ENCODE results near the gene DYNC1I1.

The DYNC1I1 gene

GRCh38 chr7:95996174-95996573 is 223.8 kb downstream of the DYNC1I1 start:
- H3K4me1 ChIP-seq (ENCODE audit: control insufficient read depth, insufficient read depth, low read length, poor library complexity, severe bottlenecking) = no peaks in the 10 kb centered on the region
- no peak overlapping the region for H3K27ac ChIP-seq (ENCODE audit: low read depth, low read length, severe bottlenecking)
- WGBS, 2 experiments (ENCODE audit: insufficient coverage in 2 of 2) = 87 to 100% methylated on average over 2 to 4 of the region's 5 CpGs
- H3K4me3 ChIP-seq (ENCODE audit: extremely low read depth, insufficient read depth, low read length, poor library complexity, severe bottlenecking) = no peak overlapping the region
- no peaks in the 10 kb centered on the region for H3K36me3 ChIP-seq (ENCODE audit: control insufficient read depth, insufficient read depth, low read length)
- H3K9me3 ChIP-seq (ENCODE audit: control insufficient read depth, low read length) = no peaks in the 10 kb centered on the region

- H3K4me1 ChIP-seq (ENCODE audit: control insufficient read depth, insufficient read depth, low read length, poor library complexity, severe bottlenecking) = no peaks in the 10 kb centered on the region
- WGBS, 2 experiments (ENCODE audit: insufficient coverage in 2 of 2) = no CpG with 5 or more reads among the region's 1 CpG
- no peaks in the 10 kb centered on the region for H3K36me3 ChIP-seq (ENCODE audit: control insufficient read depth, insufficient read depth, low read length)
- H3K4me3 ChIP-seq (ENCODE audit: extremely low read depth, insufficient read depth, low read length, poor library complexity, severe bottlenecking) = no peak overlapping the region
- H3K9me3 ChIP-seq (ENCODE audit: control insufficient read depth, low read length) = no peaks in the 10 kb centered on the region
- H3K27ac ChIP-seq (ENCODE audit: low read depth, low read length, severe bottlenecking) = no peak overlapping the region
These were observed 224.5 kb downstream of the DYNC1I1 start for GRCh38 chr7:95996886-95997285.

- no peak overlapping the region for H3K4me3 ChIP-seq (ENCODE audit: extremely low read depth, insufficient read depth, low read length, poor library complexity, severe bottlenecking)
- no peaks in the 10 kb centered on the region for H3K9me3 ChIP-seq (ENCODE audit: control insufficient read depth, low read length)
- no peaks in the 10 kb centered on the region for H3K36me3 ChIP-seq (ENCODE audit: control insufficient read depth, insufficient read depth, low read length)
- no peaks in the 10 kb centered on the region for H3K4me1 ChIP-seq (ENCODE audit: control insufficient read depth, insufficient read depth, low read length, poor library complexity, severe bottlenecking)
- H3K27ac ChIP-seq (ENCODE audit: low read depth, low read length, severe bottlenecking) = no peak overlapping the region
- WGBS, 2 experiments (ENCODE audit: insufficient coverage in 2 of 2) = no CpG with 5 or more reads among the region's 1 CpG
These were observed 225.3 kb downstream of the DYNC1I1 start for GRCh38 chr7:95997632-95998031.

GRCh38 chr7:95999481-95999880 is 227.1 kb downstream of the DYNC1I1 start:
- Histone ChIP-seq H3K4me3 (ENCODE audit: extremely low read depth, insufficient read depth, low read length, poor library complexity, severe bottlenecking) (no peak overlapping the region), H3K4me1 (ENCODE audit: control insufficient read depth, insufficient read depth, low read length, poor library complexity, severe bottlenecking) (no peaks in the 10 kb centered on the region), H3K9me3 (ENCODE audit: control insufficient read depth, low read length) (no peaks in the 10 kb centered on the region), H3K36me3 (ENCODE audit: control insufficient read depth, insufficient read depth, low read length) (no peaks in the 10 kb centered on the region), H3K27ac (ENCODE audit: low read depth, low read length, severe bottlenecking) (no peak overlapping the region)
- 74 to 92% methylated on average over 4 to 6 of the region's 6 CpGs for WGBS, 2 experiments (ENCODE audit: insufficient coverage in 2 of 2)

GRCh38 chr7:96004578-96004977 is 232.2 kb downstream of the DYNC1I1 start:
- Histone ChIP-seq H3K4me1 (ENCODE audit: control insufficient read depth, insufficient read depth, low read length, poor library complexity, severe bottlenecking) (no peaks in the 10 kb centered on the region), H3K27ac (ENCODE audit: low read depth, low read length, severe bottlenecking) (no peak overlapping the region), H3K36me3 (ENCODE audit: control insufficient read depth, insufficient read depth, low read length) (no peaks in the 10 kb centered on the region), H3K9me3 (ENCODE audit: control insufficient read depth, low read length) (no peaks in the 10 kb centered on the region), H3K4me3 (ENCODE audit: extremely low read depth, insufficient read depth, low read length, poor library complexity, severe bottlenecking) (no peak overlapping the region)

GRCh38 chr7:96005271-96005670 is 232.9 kb downstream of the DYNC1I1 start:
- Histone ChIP-seq H3K4me1 (ENCODE audit: control insufficient read depth, insufficient read depth, low read length, poor library complexity, severe bottlenecking) (no peaks in the 10 kb centered on the region), H3K36me3 (ENCODE audit: control insufficient read depth, insufficient read depth, low read length) (no peaks in the 10 kb centered on the region), H3K27ac (ENCODE audit: low read depth, low read length, severe bottlenecking) (no peak overlapping the region), H3K4me3 (ENCODE audit: extremely low read depth, insufficient read depth, low read length, poor library complexity, severe bottlenecking) (no peak overlapping the region), H3K9me3 (ENCODE audit: control insufficient read depth, low read length) (no peaks in the 10 kb centered on the region)
- 88 to 100% methylated on average over 4 to 5 of the region's 5 CpGs for WGBS, 2 experiments (ENCODE audit: insufficient coverage in 2 of 2)

GRCh38 chr7:96009148-96009547 is 236.8 kb downstream of the DYNC1I1 start:
- H3K4me1 ChIP-seq (ENCODE audit: control insufficient read depth, insufficient read depth, low read length, poor library complexity, severe bottlenecking) = no peaks in the 10 kb centered on the region
- H3K9me3 ChIP-seq (ENCODE audit: control insufficient read depth, low read length) = no peaks in the 10 kb centered on the region
- H3K27ac ChIP-seq (ENCODE audit: low read depth, low read length, severe bottlenecking) = no peak overlapping the region
- no peaks in the 10 kb centered on the region for H3K36me3 ChIP-seq (ENCODE audit: control insufficient read depth, insufficient read depth, low read length)
- no peak overlapping the region for H3K4me3 ChIP-seq (ENCODE audit: extremely low read depth, insufficient read depth, low read length, poor library complexity, severe bottlenecking)
- 80 to 93% methylated on average over 1 to 2 of the region's 2 CpGs for WGBS, 2 experiments (ENCODE audit: insufficient coverage in 2 of 2)

GRCh38 chr7:96013836-96014235 is 241.5 kb downstream of the DYNC1I1 start:
- Histone ChIP-seq H3K4me3 (ENCODE audit: extremely low read depth, insufficient read depth, low read length, poor library complexity, severe bottlenecking) (no peak overlapping the region), H3K36me3 (ENCODE audit: control insufficient read depth, insufficient read depth, low read length) (no peaks in the 10 kb centered on the region), H3K9me3 (ENCODE audit: control insufficient read depth, low read length) (no peaks in the 10 kb centered on the region), H3K27ac (ENCODE audit: low read depth, low read length, severe bottlenecking) (no peak overlapping the region), H3K4me1 (ENCODE audit: control insufficient read depth, insufficient read depth, low read length, poor library complexity, severe bottlenecking) (no peaks in the 10 kb centered on the region)
- 100% methylated on average over 1 of the region's 2 CpGs for WGBS, 2 experiments (ENCODE audit: insufficient coverage in 2 of 2)

- no peaks in the 10 kb centered on the region for H3K36me3 ChIP-seq (ENCODE audit: control insufficient read depth, insufficient read depth, low read length)
- H3K27ac ChIP-seq (ENCODE audit: low read depth, low read length, severe bottlenecking) = no peak overlapping the region
- no peaks in the 10 kb centered on the region for H3K4me1 ChIP-seq (ENCODE audit: control insufficient read depth, insufficient read depth, low read length, poor library complexity, severe bottlenecking)
- WGBS, 2 experiments (ENCODE audit: insufficient coverage in 2 of 2) = 100% methylated on average over 1 of the region's 1 CpG; no CpG with 5 or more reads in 1 of the 2 experiments
- H3K4me3 ChIP-seq (ENCODE audit: extremely low read depth, insufficient read depth, low read length, poor library complexity, severe bottlenecking) = no peak overlapping the region
- H3K9me3 ChIP-seq (ENCODE audit: control insufficient read depth, low read length) = no peaks in the 10 kb centered on the region
These were observed 242.3 kb downstream of the DYNC1I1 start for GRCh38 chr7:96014617-96015016.

- WGBS, 2 experiments (ENCODE audit: insufficient coverage in 2 of 2) = 60% methylated on average over 1 of the region's 3 CpGs; no CpG with 5 or more reads in 1 of the 2 experiments
- Histone ChIP-seq H3K36me3 (ENCODE audit: control insufficient read depth, insufficient read depth, low read length) (no peaks in the 10 kb centered on the region), H3K4me1 (ENCODE audit: control insufficient read depth, insufficient read depth, low read length, poor library complexity, severe bottlenecking) (no peaks in the 10 kb centered on the region), H3K9me3 (ENCODE audit: control insufficient read depth, low read length) (no peaks in the 10 kb centered on the region), H3K27ac (ENCODE audit: low read depth, low read length, severe bottlenecking) (no peak overlapping the region), H3K4me3 (ENCODE audit: extremely low read depth, insufficient read depth, low read length, poor library complexity, severe bottlenecking) (no peak overlapping the region)
These were observed 243.8 kb downstream of the DYNC1I1 start for GRCh38 chr7:96016056-96016586.

GRCh38 chr7:96016735-96017134 is 244.4 kb downstream of the DYNC1I1 start:
- 85 to 90% methylated on average over 2 of the region's 2 CpGs for WGBS, 2 experiments (ENCODE audit: insufficient coverage in 2 of 2)

More at GRCh38 chr7:96016735-96017134, 244.4 kb downstream of the DYNC1I1 start:
- no peak overlapping the region for H3K4me3 ChIP-seq (ENCODE audit: extremely low read depth, insufficient read depth, low read length, poor library complexity, severe bottlenecking)
- no peaks in the 10 kb centered on the region for H3K36me3 ChIP-seq (ENCODE audit: control insufficient read depth, insufficient read depth, low read length)
- no peak overlapping the region for H3K27ac ChIP-seq (ENCODE audit: low read depth, low read length, severe bottlenecking)
- H3K9me3 ChIP-seq (ENCODE audit: control insufficient read depth, low read length) = no peaks in the 10 kb centered on the region
- H3K4me1 ChIP-seq (ENCODE audit: control insufficient read depth, insufficient read depth, low read length, poor library complexity, severe bottlenecking) = no peaks in the 10 kb centered on the region
